Left renal cortex interstitium (tissue), 4 donors: Measurements from ENCODE around the gene PAK2. TPM values are rescaled to one million over a fixed set of nuclear protein-coding genes. Genes with fewer than 3 reads are reported as not detected.
"Not testable (repeated sequence)": the region's sequence is repeated elsewhere in the genome, so short reads cannot be mapped to it uniquely, and the experiment has no call there.

Experiments used
- DNase-seq, 4 donors: peaks; one replicate each; pipeline ENCODE4 v3.0.0-alpha.2; 2013; ENCODE audit warnings: low read depth in 4 of 4, low spot score in 2 of 4, missing footprints in 1 of 4
- polyA plus RNA-seq, 4 donors: library from polyadenylated mRNA; unstranded; fragments of 120-200 nt; gene quantifications; one replicate each; pipeline ENCODE4 v1.2.1, GENCODE V29; 2013; ENCODE audit not compliant: insufficient read length in 4 of 4

The PAK2 gene
- polyA plus RNA-seq, 4 donors, result 70.4 to 84.0 (median 76.9) TPM

DNA sequence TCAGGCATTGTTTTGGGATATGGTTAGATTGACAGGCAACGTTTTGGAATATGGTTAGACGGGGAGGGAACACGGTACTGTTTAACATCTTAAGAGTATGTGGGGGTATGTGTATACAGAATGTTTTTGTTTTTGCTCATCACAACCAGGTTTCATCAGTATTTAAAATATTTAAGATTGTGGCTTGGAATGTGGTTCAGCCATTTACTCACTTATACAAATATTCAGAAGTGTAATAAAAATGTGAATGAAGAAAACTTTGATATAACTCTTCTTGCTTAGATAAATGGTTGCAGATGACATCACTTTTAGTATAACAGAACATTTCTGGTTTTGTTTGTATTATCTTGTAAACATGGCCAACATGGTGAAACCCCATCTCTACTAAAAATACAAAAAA is 3.9 kb upstream of the PAK2 start:
- DNase-seq, result no peak

DNA sequence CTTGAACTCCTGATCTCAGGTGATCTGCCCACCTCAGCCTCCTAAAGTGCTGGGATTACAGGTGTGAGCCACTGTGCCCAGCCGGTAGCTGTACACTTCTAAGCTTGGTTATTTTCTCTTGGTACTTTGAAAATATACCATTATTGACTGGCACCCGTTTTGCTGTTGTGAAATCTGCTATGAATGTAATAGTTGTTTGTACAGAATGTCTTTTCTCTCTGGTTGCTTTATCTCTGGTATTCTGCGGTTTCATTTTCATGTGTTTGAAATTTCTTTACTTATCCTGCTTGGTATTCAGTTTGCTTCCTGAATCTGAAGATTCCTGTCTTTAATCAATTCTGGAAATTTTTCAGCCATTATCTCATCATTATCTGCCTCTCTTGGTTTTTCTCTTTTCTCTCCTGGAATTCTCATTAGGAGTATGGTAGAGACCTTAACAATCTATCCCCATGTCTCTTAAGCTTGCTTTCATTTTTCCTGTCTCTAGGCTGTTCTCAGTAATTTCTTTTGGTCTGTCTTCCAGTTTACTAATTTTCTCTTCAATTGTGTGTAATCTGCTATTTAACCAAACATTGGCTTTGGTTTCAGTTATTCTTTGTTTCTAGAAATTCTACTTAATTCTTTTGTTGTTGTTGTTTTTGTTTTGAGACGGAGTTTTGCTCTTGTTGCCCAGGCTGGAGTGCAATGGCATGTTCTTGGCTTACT is 2.8 kb upstream of the PAK2 start:
- DNase-seq, result no peak

DNA sequence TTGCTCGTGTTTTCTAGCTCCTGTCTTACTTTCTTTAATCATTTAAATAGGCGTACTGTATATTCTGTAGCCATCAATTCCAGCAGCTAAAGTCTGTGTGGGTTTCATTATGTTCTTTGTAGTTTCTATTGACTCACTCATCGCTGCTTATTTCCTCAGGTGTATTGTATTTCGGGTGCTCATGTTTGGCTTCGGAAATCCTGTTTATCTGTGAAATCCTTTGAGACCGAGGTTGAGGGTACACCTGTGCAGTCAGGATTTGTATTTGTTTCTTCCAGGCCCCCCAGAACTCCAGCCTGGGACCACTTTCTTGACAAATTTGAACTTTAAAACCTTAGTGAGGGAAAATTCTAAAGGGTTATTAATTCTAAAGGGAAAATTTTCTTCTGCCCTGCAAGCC is 2.0 kb upstream of the PAK2 start:
- no peak for DNase-seq

DNA sequence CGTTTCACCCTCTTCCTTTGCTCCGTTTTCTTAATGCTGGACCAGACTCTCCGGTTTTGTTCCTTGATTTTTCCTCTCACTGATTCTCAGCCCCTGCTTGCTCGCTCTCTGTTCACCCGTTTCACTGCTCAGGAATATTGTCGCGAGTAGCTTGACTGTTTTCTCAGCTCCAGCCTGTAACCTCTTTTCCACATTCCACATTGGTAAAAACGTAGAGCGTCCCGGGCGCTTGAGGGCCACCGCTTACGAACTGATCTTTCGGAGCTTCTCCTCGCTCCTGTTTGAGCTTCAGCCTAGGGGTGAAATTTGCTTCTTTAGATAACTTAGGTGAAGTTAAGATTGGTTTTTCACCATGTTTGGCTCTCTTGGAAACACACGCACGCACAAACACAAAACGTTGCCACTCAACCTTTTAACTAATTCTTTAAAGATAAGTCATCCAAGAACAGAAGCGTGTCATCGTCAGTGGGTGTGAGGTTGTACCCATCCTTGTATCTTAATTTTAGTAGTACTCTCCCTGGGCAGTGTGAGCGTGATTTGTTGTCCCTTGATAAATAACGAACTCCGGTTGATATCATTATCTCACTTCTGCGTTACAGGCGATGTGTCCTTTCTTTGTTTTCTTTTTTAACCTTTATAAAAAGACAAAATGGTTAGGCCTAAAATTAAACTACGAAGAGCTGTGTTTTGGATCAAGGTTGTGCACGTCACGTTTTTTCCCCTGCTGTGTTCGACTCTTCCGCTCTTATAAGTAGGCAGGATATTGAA is 1.0 kb downstream of the PAK2 start:
- DNase-seq, result peak; percentile 41 to 76 (median 56)

DNA sequence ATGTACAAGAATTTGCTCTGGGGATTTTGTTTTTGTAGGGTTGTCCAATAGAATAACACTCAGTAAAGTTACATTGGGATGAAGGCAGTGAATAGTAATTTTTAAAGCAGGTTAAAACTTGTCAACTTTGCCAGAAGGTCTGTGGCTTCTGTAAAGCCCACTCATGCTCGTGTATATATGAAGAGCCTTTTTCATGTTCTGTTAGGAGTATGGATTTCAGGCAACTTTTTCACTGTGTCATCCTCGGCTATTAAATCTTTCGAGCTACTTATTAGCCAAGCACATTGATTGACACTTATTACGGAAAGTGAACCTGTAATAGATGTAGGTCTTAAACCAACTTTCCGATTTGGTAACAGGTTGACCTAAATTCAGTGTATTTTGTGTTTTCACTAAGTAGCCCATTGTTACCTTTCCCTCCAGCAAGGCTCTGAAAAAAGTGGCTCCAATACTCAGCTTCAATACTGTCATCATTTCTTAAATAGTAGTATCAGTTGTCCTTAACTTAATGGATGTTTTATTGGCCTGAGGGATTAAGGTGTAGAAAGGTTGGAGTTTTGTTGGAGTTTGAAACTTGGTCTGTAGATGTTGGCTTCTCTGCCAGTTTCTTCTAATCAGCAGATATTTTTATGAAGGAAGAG is 1.7 kb downstream of the PAK2 start:
- peak in 1 of 4 donors; percentile 21 for DNase-seq

DNA sequence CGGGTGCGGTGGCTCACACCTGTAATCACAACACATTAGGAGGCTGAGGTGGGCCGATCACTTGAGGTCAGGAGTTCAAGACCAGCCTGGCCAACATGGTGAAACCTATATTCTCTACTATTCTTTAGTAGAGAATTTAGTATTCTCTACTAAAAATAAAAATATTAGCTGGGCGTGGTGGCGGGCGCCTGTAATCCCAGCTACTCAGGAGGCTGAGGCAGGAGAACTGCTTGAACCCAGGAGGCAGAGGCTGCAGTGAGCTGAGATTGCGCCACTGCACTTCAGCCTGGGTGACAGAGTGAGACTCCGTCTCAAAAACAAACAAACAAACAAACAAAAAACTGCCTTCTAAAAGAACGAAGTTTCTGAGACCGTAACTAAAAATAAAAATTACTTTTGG is 3.9 kb downstream of the PAK2 start:
- DNase-seq, result not testable (repeated sequence)

DNA sequence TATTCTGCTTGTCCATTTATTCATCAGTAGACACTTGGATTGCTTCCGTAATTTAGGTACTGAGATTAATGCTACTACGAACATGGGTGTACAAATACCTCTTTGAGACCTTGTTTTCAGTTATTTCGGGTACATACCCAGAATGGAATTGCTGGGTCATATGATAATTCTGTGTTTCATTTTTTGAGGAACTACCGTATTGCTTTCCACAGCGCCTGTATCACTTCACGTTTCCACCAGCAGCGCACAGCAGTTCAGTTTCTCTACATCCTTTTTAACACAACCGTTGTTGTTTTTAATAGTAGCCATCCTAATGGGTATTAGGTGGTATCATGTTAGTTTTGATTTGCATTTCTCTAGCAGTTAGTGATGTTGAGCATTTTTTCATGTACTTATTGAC is 9.5 kb downstream of the PAK2 start:
- DNase-seq, result no peak

DNA sequence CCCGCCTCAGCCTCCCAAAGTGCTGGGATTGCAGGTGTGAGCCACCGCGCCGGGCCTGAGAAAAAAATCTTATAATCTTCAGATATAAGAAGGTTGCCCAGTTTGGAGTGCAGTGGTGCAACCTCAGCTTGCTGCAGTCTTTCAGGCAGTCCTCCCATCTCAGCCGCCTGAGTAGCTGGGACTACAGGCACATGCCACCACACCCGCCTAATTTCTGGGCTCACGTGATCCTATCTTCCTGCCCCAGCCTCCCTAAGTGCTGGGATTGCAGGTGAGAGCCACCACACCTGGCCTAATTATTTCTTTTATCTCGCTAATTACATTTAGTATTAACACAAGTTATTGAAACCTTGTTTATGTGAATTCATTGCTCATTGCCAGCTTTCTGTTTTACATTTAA is 13.5 kb downstream of the PAK2 start:
- DNase-seq, result no peak

DNA sequence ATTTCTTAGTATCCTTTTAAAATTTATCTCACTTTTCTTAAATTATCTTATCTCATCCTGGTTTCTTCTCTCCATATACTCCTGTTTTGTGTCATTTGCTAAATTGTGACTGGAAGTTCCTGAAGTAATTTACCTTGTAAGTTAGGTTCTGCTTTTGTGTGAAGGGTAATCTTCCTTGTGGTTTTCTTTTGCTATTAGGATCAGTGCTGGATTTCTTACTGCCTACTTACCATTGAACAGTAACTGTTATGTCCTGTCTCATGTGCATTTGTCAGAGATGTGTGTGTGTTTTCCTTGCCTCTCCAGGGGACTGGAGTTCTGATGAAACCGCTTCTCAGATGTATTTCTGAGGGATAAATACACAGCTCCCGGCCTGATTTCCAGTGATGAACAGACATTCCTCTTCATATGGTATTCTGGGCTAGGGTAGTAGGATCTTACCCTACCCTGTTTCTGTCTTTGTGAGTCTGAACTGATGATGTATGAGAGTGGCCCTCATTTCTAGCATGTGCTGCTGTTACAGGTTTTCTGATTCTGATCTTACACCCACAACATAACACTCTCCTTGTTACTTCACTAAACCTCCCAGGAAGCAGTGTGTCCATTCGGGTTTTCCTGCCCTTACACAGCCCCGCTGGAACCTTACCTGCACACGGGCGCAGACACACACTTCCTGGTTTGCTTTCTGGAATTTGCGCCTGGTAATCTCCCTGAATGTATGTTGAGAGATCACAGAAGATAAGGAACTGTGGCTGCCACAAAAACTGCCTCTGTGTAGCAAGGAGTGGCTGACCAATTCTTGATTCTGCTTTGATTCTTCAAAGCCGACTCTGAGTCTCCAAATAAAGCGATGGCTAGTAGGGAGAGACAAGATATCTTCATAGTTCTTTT is 14.7 kb downstream of the PAK2 start:
- DNase-seq, result no peak

DNA sequence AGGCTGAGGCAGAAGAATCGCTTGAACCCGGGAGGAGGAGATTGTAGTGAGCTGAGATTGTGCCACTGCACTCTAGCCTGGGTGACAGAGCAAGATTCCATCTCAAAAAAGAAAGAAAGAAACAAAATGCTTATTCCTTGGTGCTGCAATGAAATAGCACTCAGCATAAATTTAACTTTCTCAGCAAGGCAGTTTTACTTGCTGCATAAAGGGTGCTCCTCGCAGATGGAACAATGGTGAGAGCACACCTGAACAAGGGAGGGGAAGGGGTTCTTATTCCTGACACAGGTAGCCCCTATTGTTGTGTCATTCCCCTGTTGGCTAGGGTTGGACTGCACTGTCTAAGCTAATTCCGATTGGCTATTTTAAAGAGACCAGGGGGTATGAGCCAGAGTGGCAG is 17.1 kb downstream of the PAK2 start:
- DNase-seq, result no peak

DNA sequence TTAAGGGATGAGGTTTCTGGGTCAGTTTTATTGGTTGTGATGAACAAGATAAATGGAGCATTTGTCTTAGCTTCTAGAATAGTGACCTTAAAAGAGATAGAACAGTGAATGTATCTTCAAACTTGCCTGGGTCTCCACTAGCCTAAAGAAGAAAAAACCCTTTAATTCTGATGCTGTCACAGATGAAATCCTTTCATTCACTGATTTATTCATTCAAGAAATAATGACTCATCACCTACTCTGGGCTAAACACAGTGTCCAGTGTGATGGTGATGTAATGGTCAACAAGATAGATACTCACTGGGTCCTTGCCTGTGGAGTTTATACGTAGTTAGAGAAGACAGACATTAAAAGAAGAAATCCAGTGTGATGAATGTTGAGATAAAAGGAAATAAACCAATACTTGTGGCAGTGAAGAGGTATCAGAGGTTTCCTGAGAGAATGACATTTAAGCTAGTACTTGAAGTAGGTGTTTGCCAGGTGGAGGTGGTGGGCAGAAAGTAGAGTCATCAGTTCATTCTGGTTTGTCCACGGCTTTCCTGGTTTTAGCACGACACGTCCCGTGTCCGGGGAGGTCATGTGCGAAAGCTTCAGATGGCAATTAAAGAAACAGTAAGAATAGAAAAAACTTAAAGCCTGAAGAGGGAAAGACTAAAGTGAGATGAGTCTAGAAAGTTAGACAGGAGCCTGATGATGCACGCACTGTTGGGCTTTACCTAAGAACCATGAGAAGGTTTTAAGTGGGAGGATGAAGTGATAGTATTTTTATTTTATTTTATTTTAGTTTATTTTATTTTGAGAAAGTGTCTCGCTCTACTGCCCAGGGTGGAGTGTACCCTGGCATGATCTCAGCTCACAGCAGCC is 18.5 kb downstream of the PAK2 start:
- DNase-seq, result no peak

DNA sequence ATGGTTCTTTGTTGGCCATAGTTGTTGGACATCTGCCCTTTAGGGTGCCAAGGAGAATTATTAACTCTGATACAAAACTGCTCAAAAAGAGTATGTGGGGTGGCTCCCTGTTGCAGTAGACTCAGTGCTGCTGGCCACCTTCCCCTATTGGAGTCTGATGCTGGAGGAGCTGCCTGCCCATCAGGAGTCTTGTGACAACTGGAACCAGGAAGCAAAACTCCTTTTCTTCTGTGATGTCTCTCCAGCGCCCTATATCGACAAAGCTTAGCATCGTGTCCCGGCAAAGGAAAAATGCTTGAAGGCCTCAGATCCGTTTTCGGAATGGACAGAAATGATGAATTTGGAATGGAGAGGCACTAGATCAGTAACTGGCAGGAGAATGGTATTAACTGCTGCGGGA is 23.5 kb downstream of the PAK2 start:
- no peak for DNase-seq

DNA sequence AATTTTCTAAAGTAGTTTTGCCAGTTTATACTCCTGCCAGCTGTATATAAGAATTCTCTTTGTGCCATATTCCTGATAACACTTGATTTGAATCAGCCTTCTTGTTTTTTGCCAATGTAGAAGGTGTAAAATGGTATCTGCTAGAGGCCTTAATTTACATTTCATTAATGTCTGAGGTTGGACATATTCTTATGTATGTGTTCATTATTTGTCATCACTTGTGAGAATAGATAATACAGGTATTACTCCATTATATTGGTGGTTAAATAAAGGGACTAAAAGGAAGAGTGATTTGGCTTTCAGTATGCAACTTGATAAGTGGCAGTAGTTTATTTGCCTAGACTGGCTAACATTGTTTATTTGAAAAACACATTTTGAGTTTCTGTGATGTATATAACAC is 25.8 kb downstream of the PAK2 start:
- DNase-seq, result no peak

DNA sequence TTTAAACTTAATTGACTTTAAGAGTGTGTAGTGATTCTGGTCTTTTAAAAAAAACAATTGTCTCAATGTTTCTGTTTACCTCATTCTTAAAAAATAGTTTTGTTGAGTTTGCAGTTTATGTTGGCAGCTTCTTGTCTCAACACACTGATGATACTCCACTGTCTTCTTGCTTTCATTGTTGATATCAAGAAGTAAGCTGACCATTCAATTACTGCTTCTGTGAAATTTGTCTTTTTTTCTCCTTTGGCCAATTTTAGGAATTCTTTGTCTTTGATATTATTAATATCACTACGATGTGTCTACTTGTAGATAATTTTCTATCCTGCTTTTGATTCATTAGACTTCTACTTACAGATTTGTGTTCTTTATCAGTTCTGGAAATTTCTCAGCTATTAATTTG is 31.4 kb downstream of the PAK2 start:
- DNase-seq, result no peak

DNA sequence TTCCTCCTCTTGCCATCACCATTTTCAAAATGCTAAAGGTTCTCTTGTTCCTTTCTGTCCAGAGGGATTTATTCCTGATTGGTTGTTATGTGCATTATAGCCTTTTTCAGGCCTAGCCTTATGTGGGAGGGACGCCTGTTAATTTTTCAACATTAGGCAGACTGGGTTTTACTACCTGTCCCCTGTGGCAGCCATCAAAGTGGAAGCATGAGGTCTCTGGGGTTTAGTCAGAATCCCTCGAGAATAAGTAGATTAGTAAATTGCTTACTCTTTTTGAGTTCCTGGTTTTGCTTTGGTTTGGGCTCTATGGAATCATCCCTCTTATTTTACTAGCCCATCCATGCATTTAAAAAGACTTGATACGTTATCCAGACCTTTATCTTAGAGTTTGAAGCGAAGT is 32.4 kb downstream of the PAK2 start:
- no peak for DNase-seq

DNA sequence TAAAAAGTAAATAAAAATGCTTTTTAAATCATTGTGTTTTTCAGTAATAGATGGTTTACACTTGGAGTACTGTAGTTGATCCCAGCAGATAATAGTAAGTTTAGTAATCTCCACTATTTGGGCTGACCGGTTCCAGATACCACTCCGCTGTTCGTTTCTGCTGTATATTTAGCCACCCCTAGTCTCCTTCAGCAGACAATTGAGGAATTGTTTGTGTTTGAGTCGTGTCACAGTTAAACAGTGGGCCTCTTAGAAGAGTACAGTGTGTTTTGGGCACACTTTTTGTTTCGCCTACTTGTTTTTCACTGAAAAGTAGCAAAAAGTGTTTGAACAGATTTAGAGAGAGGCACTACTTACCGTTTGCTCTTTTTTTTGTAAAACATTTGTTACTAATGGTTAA is 33.2 kb downstream of the PAK2 start:
- no peak for DNase-seq

DNA sequence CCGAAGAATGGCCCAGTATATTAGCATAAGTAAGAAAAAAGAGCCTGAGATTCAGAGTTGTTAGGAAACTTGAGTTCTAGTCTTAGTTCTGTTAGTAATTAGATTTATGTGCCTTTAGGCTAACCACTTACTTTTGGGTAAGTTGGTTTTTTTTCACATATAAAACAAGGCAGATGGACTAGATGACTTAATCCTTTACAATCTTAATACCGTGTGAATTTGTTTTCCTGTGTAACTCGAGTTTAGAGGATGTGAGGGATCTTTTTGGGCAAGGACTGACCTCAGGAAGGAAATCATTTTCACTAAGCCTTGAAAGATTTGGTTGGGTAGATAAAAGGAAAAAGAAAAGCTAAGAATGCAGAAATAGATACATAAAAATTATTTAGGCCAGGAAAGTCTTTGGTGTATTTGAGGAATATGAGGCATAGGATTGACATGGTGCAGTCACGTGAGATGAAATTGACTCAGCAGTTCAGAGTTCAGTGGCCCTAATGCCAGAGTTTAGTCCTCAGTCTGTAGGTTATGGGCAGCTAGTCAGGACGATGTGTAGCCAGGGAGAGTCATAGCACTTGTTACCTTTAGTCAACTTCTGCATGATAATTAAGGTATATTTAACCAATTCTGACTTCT is 34.6 kb downstream of the PAK2 start:
- DNase-seq, result no peak

DNA sequence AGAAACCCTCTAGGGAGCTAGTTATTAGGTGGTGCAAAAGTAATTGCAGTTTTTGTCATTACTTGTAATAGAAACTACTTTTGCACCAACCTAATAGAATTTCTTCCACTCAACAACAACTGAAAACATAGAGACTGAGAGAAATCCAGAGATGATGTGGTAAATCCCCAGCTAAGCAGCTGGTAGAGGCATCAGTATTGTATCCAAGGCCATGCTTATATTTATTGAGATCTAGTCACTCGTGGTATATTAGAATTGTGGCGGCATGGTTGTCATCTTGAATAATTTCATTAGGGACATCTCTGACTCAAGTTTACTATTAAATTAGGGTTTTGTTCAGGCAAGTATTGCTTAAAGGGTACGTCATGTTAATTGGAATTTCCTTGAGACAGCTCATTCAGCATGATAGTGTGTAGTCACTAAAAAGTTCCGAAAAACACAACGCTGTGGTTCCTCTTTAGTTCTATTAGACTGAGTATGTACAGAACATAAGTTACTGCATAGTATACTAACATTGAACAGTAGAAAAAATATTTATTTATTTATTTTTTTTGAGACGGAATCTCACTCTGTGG is 35.3 kb downstream of the PAK2 start:
- DNase-seq, result no peak

DNA sequence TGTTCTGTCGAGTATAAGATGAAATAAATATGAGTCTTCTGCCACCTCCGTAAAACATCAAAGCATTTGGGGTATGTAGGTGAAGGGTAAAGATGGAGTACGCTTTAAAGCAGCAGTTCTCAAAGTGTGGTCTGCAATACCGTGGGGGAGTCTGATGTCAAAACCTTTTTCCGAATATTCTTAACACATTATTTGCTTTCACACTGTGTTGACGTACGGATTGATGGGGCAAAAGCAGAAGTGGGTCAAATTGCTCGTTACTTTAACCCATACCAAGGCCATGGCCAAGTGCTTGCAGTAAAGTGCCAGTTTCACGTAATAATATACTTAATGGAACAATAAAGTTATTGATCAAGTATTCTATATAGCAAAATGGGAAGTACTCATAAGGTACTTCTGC is 36.3 kb downstream of the PAK2 start:
- DNase-seq, result no peak
